Measurements from ENCODE around the gene SHOC2.

- no peak for TF ChIP-seq CTCF (conservative IDR thresholded peaks at IDR 0.05 in 1 of 2, IDR thresholded peaks at IDR 0.05 in 1 of 2; ENCODE audit: low read depth in 1 of 2, low read length in 2 of 2)
- no peak for TF ChIP-seq EZH2 (IDR thresholded peaks at IDR 0.05; ENCODE audit: low read length, missing control alignments)
Observed at GRCh38 chr10:110972231-110973134, 53.1 kb downstream of the SHOC2 start.
